Activated CD8-positive, alpha-beta T cell treated with anti-CD3 and anti-CD28 coated beads for 36 hours (primary cell): ENCODE results near the gene FBXW5. TPM values are rescaled to one million over a fixed set of nuclear protein-coding genes. Genes with fewer than 3 reads are reported as not detected.

Source experiments
- ATAC-seq: fragments of 200-7000 bp; cut with Tn5 transposase; one replicate; pipeline ENCODE4 v1.10.0; 2021; ENCODE audit warnings: mild to moderate bottlenecking, moderate library complexity
- CTCF ChIA-PET: fragments of 350-600 bp; sonication (Branson Sonifier 250); formaldehyde crosslinking; loops from one replicate; lab custom pipeline; 2021; ENCODE audit warnings: antibody characterized with exemption; lab: Charles Lee
- POLR2A ChIA-PET: fragments of 350-600 bp; sonication (Branson Sonifier 250); formaldehyde crosslinking; loops from one replicate; lab custom pipeline; 2021; ENCODE audit warnings: antibody characterized with exemption; lab: Charles Lee
- DNase-seq: peaks from one replicate; pipeline ENCODE4 v3.0.0-alpha.2; 2020
- H3K27ac Mint-ChIP-seq: one replicate; pipeline ENCODE4 v1.8.0; 2021; ENCODE audit warnings: mild to moderate bottlenecking, mixed read lengths
- H3K27me3 Mint-ChIP-seq: one replicate; pipeline ENCODE4 v1.8.0; 2021; ENCODE audit warnings: mixed read lengths
- H3K36me3 Mint-ChIP-seq: one replicate; pipeline ENCODE4 v1.8.0; 2021; ENCODE audit warnings: low read depth, mixed read lengths
- H3K4me1 Mint-ChIP-seq: one replicate; pipeline ENCODE4 v1.8.0; 2021; ENCODE audit warnings: low read depth, mixed read lengths
- H3K4me3 Mint-ChIP-seq: one replicate; pipeline ENCODE4 v1.8.0; 2021; ENCODE audit warnings: mild to moderate bottlenecking, moderate library complexity, mixed read lengths
- H3K9me3 Mint-ChIP-seq: one replicate; pipeline ENCODE4 v1.8.0; 2021; ENCODE audit warnings: mixed read lengths
- CTCF ChIP-seq: fragments of 200-600 bp; IDR thresholded peaks from one replicate; pipeline ENCODE4 v1.8.0; 2022; ENCODE audit warnings: antibody characterized with exemption, mild to moderate bottlenecking
- intact Hi-C: fragments of 100-400 bp; cut with micrococcal nuclease; formaldehyde crosslinking; loops from one replicate; pipeline ENCODE4 v1.10.0; 2022
- total RNA-seq, 2 experiments: library from RNA; stranded (reverse); gene quantifications; one replicate each; pipeline ENCODE4 v1.2.3, GENCODE V29; 2021

FBXW5 gene
- total RNA-seq, 2 experiments from 2014 or later, result 53.4 to 54.0 TPM

GRCh38 chr9:136937186-136938001, 7.1 kb downstream of the FBXW5 start:
- Mint-ChIP-seq H3K9me3 (no peaks in the 10 kb centered on the region), H3K27me3 (no peaks in the 10 kb centered on the region), H3K27ac (no peak overlapping the region), H3K4me3 (no peak overlapping the region), H3K36me3 (peaks cover 29% of the 10 kb centered on the region), H3K4me1 (no peaks in the 10 kb centered on the region)
- DNase-seq (no peak), ATAC-seq (no peak)
- POLR2A ChIA-PET, result interaction anchor here (0.6 to 1.3 kb wide), 7 partner anchors 10 to 127 kb away, joined by 3 to 4 read pairs (median 3); partner anchors contain the start of gene MAMDC4
- intact Hi-C loops, result no loop called here
- TF ChIP-seq CTCF, result no peak
- CTCF ChIA-PET, result interaction anchor here (1.6 to 2.1 kb wide), 3 partner anchors 95 to 131 kb away, joined by 4 to 10 read pairs (median 6); partner anchors contain the start of gene AJM1

DNA sequence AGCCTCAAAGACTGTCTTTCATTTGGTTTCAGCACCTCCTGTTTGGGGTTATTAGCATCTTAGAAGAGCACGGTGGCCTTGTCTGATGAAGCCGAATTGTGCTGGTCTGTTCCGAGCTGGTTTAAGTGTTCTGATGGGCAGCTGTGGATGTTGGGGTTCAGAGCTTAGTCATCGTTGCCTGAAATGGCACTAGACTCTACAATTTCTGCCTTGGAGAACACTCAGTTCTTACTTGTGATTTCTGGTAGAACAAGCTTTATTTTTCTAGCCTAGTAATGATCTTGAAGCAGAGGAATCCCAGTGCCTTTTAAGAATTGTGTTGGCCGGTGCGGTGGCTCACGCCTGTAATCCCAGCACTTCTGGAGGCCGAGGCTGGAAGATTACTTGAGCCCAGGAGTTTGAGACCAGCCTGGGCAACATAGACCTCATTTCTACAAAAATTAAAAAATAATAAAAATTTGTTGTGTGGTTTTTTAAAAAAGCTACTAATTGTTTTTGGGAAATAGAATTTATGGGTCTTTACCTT, 7.8 kb downstream of the FBXW5 start:
- intact Hi-C loops, result no loop called here
- Mint-ChIP-seq H3K9me3 (no peaks in the 10 kb centered on the region), H3K27me3 (no peaks in the 10 kb centered on the region), H3K4me3 (no peak overlapping the region), H3K4me1 (peaks cover 4% of the 10 kb centered on the region), H3K36me3 (peaks cover 27% of the 10 kb centered on the region), H3K27ac (no peak overlapping the region)
- CTCF ChIA-PET, result interaction anchor here (1.6 to 2.1 kb wide), 3 partner anchors 94 to 132 kb away, joined by 4 to 10 read pairs (median 6); partner anchors contain the start of gene AJM1
- no peak for TF ChIP-seq CTCF
- DNase-seq (no peak), ATAC-seq (no peak)
- POLR2A ChIA-PET, result interaction anchor here (0.6 to 1.0 kb wide), 5 partner anchors 31 to 121 kb away, joined by 3 to 4 read pairs (median 3); partner anchors contain the start of gene MAMDC4

DNA sequence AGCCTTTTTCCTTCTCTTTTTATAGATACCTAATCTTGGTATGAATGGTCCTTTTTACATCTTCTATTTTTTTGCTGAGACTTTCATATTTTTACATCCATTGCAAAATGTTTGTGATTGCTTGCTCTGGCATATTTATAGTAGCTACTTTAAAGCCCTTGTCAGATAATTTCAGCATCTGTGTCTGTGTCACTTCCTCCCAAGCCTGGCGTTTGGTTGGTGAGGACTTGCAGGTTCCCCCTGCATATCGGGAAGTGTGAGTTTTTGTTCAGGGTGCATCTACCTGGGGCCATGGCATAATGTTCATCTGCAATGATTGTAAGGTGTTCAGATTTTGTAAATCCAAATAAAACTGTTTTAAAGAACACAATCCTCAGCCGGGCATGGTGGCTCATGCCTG, 8.9 kb downstream of the FBXW5 start:
- Mint-ChIP-seq H3K9me3 (no peaks in the 10 kb centered on the region), H3K27ac (no peak overlapping the region), H3K4me1 (peaks cover 5% of the 10 kb centered on the region), H3K4me3 (no peak overlapping the region), H3K27me3 (no peaks in the 10 kb centered on the region), H3K36me3 (peaks cover 22% of the 10 kb centered on the region)
- intact Hi-C loops, result no loop called here
- DNase-seq, result no peak
- ChIA-PET CTCF (interaction anchor here (1.7 kb wide), 1 partner anchor 133 kb away, joined by 4 read pairs; no protein-coding TSS in a partner anchor), POLR2A (interaction anchor here (0.6 kb wide), 1 partner anchor 35 kb away, joined by 3 read pairs; no protein-coding TSS in a partner anchor)
- no peak for TF ChIP-seq CTCF
- ATAC-seq, result no peak

GRCh38 chr9:136934277-136934676, 10.3 kb downstream of the FBXW5 start:
- Mint-ChIP-seq H3K27ac (no peak overlapping the region), H3K4me1 (peaks cover 5% of the 10 kb centered on the region), H3K27me3 (no peaks in the 10 kb centered on the region), H3K4me3 (no peak overlapping the region), H3K36me3 (peaks cover 17% of the 10 kb centered on the region), H3K9me3 (no peaks in the 10 kb centered on the region)
- no peak for TF ChIP-seq CTCF
- ChIA-PET CTCF (interaction anchor here (0.9 kb wide), 1 partner anchor 14 kb away, joined by 3 read pairs; no protein-coding TSS in a partner anchor), POLR2A (interaction anchor here (1.3 kb wide), 1 partner anchor 131 kb away, joined by 3 read pairs; no protein-coding TSS in a partner anchor)
- ATAC-seq (no peak), DNase-seq (no peak)
- intact Hi-C loops, result no loop called here
